Right renal cortex interstitium (tissue), 3 donors: ENCODE results near the gene EPHB6. TPM values are rescaled to one million over a fixed set of nuclear protein-coding genes. Genes with fewer than 3 reads are reported as not detected.

Experiments
- DNase-seq, 3 donors: peaks; one replicate each; pipeline ENCODE4 v3.0.0-alpha.2; 2013; ENCODE audit warnings: low read depth in 3 of 3, low spot score in 2 of 3
- polyA plus RNA-seq, 3 donors: library from polyadenylated mRNA; unstranded; fragments of 120-200 nt; gene quantifications; one replicate each; pipeline ENCODE4 v1.2.1, GENCODE V29; 2013; ENCODE audit not compliant: insufficient read length in 3 of 3

The EPHB6 gene, protein sequence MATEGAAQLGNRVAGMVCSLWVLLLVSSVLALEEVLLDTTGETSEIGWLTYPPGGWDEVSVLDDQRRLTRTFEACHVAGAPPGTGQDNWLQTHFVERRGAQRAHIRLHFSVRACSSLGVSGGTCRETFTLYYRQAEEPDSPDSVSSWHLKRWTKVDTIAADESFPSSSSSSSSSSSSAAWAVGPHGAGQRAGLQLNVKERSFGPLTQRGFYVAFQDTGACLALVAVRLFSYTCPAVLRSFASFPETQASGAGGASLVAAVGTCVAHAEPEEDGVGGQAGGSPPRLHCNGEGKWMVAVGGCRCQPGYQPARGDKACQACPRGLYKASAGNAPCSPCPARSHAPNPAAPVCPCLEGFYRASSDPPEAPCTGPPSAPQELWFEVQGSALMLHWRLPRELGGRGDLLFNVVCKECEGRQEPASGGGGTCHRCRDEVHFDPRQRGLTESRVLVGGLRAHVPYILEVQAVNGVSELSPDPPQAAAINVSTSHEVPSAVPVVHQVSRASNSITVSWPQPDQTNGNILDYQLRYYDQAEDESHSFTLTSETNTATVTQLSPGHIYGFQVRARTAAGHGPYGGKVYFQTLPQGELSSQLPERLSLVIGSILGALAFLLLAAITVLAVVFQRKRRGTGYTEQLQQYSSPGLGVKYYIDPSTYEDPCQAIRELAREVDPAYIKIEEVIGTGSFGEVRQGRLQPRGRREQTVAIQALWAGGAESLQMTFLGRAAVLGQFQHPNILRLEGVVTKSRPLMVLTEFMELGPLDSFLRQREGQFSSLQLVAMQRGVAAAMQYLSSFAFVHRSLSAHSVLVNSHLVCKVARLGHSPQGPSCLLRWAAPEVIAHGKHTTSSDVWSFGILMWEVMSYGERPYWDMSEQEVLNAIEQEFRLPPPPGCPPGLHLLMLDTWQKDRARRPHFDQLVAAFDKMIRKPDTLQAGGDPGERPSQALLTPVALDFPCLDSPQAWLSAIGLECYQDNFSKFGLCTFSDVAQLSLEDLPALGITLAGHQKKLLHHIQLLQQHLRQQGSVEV
- polyA plus RNA-seq = 10 to 100 TPM; 16.6 to 21.0 (median 19.1) TPM

DNA sequence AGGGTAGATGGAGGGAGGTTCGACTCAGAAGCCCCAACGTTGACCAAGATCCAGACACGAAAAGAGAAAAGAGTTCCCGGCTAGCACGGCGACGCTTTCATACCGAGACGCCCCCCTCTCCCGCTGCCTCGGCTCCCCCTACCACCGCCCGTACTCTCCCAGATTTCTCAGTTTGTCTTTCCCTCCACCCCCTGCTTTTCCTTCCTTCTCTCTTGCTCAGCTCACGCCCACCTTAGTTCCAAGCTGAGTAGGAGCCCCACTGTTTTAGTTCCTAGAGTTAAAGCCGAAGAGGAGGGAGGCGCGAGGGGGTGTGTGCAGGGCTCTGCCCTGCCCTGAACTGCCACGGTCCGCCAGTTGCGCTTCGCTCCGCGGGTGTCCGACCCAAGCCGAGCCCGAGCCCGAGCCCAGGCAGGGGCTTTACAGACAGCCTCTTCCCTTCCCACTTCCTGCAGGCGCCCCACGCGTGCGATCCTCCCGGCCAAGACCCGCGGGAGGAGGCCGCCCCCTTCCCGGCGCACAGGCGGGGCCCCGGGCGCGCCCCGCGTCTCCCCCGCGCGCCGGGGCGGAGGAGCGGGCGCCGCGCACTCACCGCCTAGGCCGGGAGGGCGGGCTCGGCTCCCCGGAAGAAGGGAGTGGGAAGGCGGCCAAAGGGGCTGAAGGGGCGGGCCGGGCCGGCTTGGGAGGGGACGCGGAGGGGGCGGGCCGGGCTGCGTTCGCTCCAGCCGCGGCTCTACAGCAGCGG is at the start of gene EPHB6:
Gene EPHB6, plus strand, starts transcription at position 705 of the 742 bp plus-strand sequence. CDS start 8,152 bp downstream, outside the sequence.
- peak; percentile 40 to 65 (median 54) for DNase-seq

DNA sequence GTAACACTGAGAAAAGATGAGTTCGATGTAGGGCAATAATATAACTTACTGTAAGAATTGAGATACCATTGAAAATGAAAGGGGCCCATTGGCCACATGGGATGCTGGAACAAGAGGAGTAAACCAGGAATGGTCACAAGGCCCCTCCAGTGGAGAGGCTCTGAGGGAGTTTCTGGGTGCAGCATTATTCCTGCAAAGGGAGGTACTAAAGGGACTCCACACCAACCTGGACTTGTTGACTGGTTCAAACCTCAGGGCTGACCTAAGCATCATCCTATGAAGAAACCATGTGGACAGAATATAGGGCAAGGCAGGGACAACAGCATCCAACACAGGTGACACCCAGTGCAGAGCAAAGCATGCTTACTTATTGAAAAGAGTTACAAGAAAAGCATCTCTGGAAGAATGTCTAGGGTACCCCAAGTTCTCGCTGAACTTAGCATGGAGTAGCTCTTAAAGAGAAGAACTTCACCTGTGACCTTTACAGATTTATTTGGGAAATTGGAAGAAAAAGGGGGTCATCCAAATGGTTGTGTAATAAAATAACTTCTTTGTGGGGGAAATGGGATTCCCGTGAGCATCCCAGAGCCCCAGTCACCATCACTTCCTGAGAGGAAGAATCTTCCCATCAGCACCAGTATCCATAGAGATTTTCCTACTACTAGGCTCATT is 49.4 kb upstream of the EPHB6 start:
- DNase-seq = no peak

DNA sequence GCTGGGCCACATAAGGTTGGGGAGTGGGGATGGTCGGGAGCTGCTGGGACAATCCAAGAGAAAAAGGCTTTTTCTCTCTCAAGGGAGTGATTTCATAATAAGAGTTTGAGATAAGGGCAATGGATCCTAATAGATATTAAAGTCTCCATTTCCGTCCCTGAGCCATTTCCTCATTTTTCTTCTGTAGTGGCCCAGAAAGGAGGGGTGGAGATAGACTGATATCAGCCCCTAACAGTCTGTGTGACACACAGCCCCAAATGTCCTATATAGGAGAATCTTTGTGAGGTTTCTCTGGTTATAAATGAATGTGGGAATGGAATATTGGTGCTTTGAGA is 48.9 kb upstream of the EPHB6 start:
- no peak for DNase-seq

DNA sequence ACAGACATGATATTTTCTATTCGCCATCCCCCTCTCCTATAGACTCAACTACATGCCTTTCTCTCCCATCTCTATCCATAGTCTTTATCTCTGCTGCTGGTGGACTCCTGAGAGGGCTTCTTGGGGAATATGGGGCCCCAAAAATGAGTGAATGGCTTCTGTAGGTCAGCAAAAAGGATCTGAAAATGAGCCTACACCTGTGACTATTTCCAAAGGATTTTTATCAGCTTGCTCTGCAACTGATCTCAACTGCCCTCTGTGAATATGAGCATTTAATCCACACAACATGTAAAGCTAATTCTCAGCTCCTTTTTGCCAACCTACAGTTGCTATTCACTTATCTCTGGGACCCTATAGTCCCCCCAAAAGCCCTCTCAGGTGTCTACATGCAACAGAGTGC is 47.9 kb upstream of the EPHB6 start:
- no peak for DNase-seq

DNA sequence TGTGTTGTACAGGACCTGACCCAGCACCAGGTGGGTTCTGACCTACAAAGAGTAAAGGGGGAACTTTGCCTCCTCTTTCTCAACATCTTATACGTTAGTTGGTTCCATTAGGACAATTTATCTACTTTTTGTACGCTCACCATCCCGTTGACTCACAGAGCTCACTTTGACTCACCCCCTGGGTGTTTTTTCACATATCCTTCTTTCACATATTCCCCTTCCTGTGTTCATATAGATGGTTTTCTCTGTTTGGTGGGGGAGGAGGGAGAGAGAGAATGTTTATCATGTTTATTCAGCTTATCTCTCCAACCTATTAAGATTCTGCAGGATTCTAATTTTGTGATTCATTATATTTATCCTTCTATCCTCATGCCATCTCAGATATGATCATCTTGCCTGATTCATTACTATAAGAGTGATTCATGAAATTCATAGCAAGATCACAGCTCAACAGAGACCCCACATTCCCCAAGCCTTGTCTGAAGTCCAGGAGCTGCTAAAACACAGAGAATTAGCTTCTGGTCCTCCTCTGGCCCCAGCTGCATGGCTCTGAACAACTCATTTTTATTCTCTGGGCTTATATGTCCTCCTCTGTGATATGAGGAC is 46.9 kb upstream of the EPHB6 start:
- DNase-seq = no peak

DNA sequence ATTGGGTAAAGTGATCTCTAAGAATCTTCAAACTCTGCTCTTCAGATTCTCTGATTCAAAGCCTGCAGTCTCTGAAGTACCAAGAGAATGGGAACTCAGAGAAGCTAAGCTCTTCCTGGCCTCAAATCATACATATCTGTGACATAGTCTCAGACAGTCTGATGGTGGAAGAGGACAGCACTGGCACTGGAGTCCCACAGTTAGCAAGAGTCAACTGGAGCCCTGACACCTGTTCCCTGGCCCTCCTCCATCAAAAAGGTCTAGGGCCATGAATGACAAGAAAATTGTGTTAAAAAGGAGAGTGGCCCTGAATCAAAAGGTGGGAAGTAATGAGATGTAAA is 46.4 kb upstream of the EPHB6 start:
- no peak for DNase-seq

DNA sequence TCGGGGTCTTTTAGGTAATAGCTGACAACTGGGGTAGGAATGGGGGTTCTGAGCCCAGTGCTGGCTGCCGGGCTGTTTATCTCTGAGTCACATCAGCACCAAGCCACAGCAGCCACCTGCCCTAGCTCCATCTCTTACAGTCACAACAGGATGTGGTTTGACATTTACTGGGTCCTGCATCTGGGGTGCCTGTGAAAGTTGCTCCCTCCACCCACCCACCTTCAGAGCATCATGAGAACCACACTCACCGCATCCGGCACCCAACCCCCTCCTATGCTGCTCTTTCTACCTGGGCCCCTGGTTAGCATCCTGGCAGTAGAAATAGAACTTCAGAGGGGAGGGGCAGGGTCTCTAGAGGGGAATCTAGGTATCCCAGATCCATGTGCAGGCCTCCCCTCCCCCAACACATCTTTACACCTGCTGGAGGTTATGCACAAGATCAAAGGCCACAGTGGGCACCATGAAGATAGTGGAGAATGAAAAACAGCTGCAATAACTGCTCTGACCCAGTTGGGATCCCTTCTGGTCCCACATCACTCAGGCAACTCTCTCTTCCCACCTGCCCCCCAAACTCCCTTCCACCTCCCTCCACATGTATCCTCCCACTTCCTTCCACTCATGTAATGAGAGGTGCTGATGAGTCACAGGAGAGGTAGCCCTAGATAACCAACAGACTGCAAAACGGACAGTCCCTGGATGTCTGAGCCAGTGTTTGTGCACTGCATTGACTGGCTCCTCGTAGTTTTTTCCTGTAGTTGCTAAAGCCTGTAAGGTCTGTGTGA is 45.9 kb upstream of the EPHB6 start:
- DNase-seq = no peak

DNA sequence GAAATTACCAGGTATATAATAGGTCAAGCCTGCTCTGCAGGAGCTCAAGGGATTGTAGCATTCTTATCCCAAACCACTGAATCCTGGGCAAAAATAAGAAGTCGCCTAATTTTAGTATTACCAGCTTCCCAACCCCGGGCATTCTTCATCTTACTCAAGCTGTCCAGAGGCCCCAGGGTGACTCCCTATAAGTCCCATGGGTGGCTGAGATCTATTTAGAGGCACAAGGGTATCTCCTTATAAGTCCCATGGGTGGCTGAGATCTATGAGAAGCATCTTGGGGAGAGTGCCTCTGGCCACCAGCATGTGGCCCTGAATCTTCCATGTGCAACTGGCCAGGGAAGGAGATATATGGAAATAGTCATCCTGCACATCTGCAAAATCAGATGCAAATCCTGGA is 45.2 kb upstream of the EPHB6 start:
- DNase-seq = no peak

DNA sequence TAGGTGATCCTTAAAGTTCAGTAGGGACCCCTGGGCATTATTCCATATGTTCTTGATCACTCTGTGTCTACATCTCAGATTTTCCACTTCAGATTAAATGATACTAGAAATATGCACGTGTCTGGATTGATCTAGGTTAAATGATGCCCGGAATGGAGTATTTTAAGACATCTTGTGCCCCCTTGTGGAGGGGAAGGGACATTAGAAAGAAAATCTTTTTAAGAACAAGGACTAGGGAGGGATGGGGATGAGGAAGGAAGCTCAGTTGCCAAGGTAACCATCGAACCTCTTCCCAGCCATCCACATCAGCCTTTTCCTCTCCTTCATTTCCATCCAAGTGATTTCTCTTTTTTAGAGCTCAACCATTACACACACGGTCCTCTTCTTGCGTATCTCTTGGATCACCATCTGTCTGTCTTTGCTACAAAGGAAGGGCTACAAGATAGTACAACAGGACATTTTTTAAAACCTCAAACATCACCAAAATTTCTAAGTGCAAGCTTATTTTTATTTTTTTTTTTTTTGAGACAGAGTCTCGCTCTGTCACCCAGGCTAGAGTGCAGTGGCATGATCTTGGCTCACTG is 43.6 kb upstream of the EPHB6 start:
- DNase-seq = no peak

DNA sequence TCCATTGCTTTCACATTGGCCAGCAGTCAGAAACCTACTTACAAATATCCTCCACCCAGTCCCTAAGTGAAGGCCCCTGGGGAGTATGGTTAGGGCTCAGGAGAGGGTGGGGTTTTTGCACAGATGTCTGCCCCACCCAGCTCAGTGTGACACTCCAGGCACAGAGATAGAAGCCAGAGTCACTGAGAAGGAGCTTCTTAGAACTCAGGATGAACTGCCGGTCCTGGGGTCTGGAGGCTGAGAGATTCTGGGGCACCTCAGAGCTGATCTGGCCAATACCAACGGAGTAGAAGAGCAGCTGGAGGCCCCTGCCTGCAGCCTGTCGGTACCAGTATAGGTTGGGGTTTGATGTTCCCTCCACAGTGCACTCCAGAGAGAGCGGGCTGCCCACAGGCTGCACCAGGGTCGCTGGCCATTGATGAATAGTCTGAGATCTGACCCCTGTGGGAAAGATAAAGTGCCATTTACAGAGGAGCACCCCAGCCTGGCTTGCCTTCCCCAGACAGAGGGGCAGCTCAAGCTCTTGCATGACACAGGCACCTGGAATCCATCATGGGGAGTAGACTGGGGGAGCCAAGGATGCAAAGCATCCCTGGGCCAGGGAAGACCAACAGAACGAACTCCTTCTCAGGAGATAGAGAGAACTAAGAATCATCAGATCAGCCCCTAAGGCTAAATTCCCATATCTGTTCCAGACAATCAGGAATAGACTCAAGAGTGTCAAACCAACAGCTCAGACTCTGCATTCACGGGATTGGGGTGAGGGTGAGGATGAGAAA is 42.2 kb upstream of the EPHB6 start:
- no peak for DNase-seq

DNA sequence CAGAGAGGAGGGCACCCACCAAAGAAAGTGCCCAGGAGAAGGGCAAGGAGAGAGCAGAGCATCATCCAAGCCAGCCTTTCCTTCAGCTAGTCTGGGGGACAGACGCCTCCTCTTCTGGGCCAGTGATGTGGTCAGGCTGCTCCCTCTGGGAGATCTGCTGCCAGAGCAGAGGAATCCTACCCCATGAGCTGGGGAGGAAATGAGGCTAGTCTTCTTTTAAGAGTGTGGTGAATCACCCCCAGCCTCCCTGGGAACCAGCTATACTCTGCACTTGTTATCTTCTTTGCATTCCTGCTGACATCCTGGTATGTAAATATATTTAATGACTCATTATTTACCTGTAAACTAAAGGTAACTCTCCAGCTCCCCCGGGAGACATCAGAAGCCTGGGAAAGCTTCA is 41.6 kb upstream of the EPHB6 start:
- DNase-seq = no peak

DNA sequence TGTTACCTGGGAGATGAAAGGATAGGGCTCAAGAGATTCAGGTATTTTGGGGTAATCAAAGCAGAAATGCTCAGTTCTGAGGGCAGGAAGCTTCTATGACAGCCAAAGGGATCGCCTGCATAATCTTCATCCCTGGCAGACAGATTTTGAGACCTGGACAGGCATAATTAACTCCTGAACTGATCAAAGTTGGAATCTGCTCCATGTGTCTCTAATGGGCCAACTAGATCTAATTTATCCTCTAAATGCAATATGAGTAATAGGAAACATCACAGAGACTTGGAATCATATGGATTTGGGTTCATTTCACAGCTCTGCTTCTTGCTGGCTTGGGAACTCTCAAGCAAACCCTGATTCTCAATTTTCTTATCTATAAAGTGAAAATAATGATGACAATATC is 41.2 kb upstream of the EPHB6 start:
- no peak for DNase-seq

DNA sequence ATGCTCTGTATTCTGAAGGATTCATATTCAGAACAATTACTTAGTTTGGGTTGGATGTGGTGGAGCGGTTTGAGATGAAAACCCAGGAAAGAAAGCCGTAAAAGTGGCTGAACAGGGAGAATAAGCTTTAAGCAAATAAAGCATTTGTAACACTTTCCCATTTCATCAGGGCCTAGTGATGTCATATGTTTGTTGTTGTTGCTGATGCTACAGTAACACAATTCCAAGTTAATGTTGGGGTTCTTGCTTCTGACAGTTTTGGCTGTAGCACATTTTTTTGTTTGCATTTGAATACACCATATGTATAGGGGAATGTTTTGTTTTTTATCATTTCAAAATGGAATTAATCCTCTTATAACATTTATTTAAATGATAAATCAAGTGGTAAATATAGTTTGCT is 40.4 kb upstream of the EPHB6 start:
- no peak for DNase-seq

DNA sequence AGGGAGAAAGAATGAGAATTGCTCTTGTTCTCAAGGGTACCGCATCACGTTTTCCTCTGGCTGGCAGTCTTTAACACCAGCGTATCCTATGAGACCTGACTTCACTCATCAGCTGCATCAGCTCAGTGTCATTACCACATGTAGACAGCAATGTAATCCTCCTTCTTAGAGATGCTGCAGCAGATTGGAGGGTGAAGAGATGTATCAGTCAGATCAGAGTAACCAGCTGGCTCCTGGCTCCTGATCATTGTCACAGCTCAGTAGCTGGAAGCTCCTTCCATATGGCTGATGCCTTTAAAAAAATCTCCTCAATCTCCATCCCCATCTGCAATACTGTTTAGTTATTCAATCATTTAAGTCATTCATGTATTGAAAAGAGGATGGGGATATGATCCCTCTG is 39.7 kb upstream of the EPHB6 start:
- DNase-seq = no peak

DNA sequence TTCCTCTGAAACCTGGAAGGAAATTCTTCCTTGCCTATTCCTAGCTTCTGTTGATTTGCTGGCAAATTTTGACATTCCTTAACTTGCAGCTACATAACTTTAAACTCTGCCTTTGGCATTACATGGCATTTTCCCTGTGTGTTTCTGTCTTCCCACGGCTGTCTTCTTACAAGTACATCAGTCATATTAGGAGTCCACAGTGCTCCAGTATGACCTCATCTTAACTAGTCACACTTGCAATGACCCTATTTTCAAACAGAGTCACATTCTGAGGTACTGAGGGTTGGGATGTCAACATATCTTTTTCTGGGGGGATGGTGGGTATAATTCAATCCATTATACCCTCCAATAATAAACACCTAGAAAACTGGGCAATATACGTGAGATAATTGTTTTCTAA is 37.4 kb upstream of the EPHB6 start:
- no peak for DNase-seq

DNA sequence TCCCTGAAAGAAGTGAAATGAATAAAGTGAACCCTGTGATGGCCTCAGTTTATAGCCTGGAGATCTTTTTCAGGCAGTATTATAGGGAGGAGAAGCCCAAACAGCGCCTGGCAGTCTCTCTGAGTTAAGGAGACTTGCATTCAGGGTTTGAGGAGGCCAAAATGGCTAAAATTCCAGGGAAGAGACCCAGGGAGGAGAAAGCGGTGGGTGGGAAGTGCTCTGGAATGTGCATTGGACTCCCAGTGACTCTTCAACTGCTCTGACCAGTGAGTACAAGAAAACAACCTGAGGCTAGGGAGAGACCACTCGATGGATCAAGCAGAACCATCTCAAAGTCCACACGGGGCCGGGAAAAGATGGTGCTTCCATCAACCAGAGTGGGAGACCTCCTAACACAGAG is 35.3 kb upstream of the EPHB6 start:
- no peak for DNase-seq

DNA sequence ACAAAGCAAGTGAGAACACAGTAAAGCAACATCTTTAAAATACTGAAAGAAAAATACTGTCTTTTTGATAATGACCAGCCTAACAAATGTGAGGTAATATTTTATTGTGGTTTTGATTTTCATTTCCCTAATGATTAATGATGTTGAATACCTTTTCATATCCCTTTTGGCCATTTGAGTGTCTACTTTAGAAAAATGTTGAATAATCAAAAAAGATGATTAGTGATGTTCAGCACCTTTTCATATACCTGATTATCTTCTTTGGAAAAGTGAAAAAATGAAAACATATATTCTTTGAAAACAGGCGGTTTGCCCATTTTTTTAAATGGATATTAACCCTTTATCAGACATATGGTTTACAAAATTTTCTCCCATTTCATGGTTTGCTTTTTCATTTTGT is 32.2 kb upstream of the EPHB6 start:
- no peak for DNase-seq

DNA sequence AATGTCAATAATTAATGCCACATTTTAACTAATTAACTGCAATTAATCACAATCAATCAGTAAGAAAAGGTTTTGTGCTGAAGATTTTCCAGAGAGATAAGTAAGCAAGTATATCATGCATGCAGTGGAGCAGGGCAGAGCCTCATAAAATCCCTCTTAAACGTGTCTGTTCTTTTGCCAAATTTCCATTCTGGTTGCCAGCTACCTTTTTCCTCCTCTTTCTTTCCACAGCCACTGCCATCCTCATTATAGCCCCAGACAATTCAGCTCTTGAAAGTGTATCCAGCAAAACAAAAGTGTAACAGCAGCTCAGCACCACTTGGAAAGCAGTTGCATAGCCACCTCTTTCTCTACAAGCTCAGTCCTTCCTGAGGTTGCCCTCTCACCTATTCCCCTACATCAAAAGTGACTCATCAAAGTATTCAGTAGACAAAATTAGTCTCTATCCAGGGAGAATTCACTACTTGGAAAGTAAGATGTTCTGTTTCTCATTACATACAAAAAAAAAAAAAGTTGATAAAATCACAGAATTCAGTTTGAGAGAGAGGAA is 26.9 kb upstream of the EPHB6 start:
- DNase-seq = no peak
